Brain microvascular endothelial cell (primary cell): ENCODE results near the gene PIP4K2A.
A peak's percentile ranks its signal among the peaks of the same experiment; 100 is the strongest.

Experiments used
- DNase-seq: peaks from one replicate; pipeline ENCODE4 v3.0.0-alpha.2; 2020
- H3K27ac ChIP-seq: fragments of 250-450 bp; sonication (Bioruptor Pico); 2 replicates; pipeline ENCODE4 v1.5.1; 2020; ENCODE audit warnings: mild to moderate bottlenecking, moderate library complexity
- H3K27me3 ChIP-seq: fragments of 250-450 bp; sonication (Bioruptor Pico); replicated peaks from 2 replicates; pipeline ENCODE4 v1.5.1; 2020; ENCODE audit warnings: mild to moderate bottlenecking
- H3K36me3 ChIP-seq: fragments of 250-450 bp; sonication (Bioruptor Pico); replicated peaks from 2 replicates; pipeline ENCODE4 v1.5.1; 2020; ENCODE audit warnings: mild to moderate bottlenecking
- H3K4me3 ChIP-seq: 2 replicates; pipeline ENCODE4 v1.5.1; 2011; ENCODE audit warnings: low read depth, mild to moderate bottlenecking, control low read depth, low read length, moderate library complexity
- in situ Hi-C: cut with HindIII; loops from 2 replicates; pipeline ENCODE4 v1.10.0; 2017; ENCODE audit warnings: low sequenced_read_pairs, low pct_ligation_motif_present
- TF ChIP-seq, protein P1 (sequence below): IDR thresholded peaks from 2 replicates; pipeline ENCODE4 v1.5.1; 2011; ENCODE audit warnings: low read depth, mild to moderate bottlenecking, moderate library complexity, low read length, control low read depth, inconsistent platforms; ENCODE audit errors: missing control alignments

PIP4K2A gene

GRCh38 chr10:22606164-22606614 is 108.2 kb downstream of the PIP4K2A start:
- H3K27ac ChIP-seq, result no peak overlapping the region
- in situ Hi-C loops, result no loop called here
- DNase-seq, result peak; percentile 39
- no peaks in the 10 kb centered on the region for H3K27me3 ChIP-seq
- H3K4me3 ChIP-seq, result no peak overlapping the region
- no peaks in the 10 kb centered on the region for H3K36me3 ChIP-seq
- TF ChIP-seq, protein P1, sequence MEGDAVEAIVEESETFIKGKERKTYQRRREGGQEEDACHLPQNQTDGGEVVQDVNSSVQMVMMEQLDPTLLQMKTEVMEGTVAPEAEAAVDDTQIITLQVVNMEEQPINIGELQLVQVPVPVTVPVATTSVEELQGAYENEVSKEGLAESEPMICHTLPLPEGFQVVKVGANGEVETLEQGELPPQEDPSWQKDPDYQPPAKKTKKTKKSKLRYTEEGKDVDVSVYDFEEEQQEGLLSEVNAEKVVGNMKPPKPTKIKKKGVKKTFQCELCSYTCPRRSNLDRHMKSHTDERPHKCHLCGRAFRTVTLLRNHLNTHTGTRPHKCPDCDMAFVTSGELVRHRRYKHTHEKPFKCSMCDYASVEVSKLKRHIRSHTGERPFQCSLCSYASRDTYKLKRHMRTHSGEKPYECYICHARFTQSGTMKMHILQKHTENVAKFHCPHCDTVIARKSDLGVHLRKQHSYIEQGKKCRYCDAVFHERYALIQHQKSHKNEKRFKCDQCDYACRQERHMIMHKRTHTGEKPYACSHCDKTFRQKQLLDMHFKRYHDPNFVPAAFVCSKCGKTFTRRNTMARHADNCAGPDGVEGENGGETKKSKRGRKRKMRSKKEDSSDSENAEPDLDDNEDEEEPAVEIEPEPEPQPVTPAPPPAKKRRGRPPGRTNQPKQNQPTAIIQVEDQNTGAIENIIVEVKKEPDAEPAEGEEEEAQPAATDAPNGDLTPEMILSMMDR, result no peak

DNA sequence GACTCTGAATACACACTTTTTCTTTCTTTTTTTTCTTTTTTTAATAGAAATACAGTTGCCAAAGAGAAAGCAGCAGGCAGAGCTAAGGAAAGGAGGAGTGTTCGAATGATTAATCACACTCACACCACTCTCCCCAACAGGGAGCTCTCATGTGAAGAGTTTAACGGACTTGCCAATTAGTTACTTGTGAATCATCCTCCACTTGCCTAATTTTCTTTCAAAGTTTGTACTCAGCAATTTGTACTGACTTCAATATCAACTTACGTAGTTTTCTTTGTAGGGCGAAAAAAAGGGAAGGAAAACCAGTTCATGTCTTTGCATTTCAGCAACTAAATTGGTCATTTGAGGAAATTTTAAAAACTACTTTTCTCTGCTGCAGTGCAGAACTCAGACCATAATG is 109.2 kb downstream of the PIP4K2A start:
- in situ Hi-C loops, result no loop called here
- H3K36me3 ChIP-seq, result no peaks in the 10 kb centered on the region
- no peaks in the 10 kb centered on the region for H3K27me3 ChIP-seq
- H3K27ac ChIP-seq, result no peak overlapping the region
- TF ChIP-seq, protein P1, result no peak
- H3K4me3 ChIP-seq, result no peak overlapping the region
- no peak for DNase-seq

DNA sequence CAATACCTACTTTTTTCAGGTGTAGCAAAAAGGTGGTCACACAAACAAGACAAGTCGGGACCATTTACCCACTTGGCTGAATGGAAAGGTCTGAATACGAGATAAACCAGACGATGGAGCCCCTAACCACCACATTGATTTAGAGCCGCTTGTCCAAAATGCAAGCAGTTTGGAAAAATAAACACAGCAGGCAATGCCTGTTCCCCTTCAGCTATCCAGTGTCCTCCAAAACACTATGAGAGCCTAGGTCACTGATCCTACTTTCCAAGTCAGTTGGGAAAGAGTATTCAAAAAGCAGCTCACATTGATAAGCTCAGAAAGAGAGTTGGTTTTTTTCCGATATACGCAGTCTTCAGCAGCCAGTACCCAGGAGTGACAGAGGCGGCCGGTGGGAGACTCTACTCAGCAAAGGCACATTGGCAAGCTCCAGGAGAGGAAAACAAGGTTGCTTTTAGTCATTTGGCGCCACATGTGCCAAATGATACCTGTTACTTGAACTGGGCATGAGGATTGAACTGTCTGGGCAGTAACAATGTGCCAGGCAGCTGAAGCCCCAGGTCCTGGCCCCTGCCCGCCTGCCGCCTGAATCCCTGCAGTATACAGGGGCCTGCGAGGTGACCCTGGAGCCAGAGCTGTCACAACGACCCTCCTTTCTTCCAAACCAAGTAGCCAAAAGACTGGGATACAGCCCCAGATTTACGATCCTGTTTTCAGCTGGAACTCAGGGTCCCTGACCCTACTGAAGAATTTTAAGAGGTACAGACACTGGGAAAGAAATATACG is 109.8 kb downstream of the PIP4K2A start:
- no peak overlapping the region for H3K27ac ChIP-seq
- in situ Hi-C loops, result no loop called here
- TF ChIP-seq, protein P1, result no peak
- no peak overlapping the region for H3K4me3 ChIP-seq
- H3K36me3 ChIP-seq, result no peaks in the 10 kb centered on the region
- no peaks in the 10 kb centered on the region for H3K27me3 ChIP-seq
- no peak for DNase-seq

GRCh38 chr10:22603581-22603980 is 110.8 kb downstream of the PIP4K2A start:
- Histone ChIP-seq H3K27ac (no peak overlapping the region), H3K4me3 (no peak overlapping the region), H3K36me3 (no peaks in the 10 kb centered on the region), H3K27me3 (no peaks in the 10 kb centered on the region)
- DNase-seq, result no peak
- in situ Hi-C loops, result no loop called here
- TF ChIP-seq, protein P1, result no peak

- TF ChIP-seq, protein P1, result no peak
- no peaks in the 10 kb centered on the region for H3K27me3 ChIP-seq
- no peaks in the 10 kb centered on the region for H3K36me3 ChIP-seq
- H3K27ac ChIP-seq, result no peak overlapping the region
- DNase-seq, result no peak
- in situ Hi-C loops, result no loop called here
- H3K4me3 ChIP-seq, result no peak overlapping the region
These were observed 112.8 kb downstream of the PIP4K2A start for GRCh38 chr10:22601618-22602017.
